GM06990 (cell line): ENCODE data around the gene PLN.
A peak's percentile ranks its signal among the peaks of the same experiment; 100 is the strongest.

Experiments
- DNase-seq: peaks from one replicate; pipeline ENCODE4 v3.0.0-alpha.2; 2011; ENCODE audit not compliant: insufficient read length; ENCODE audit errors: extremely low read depth
- H3K27me3 ChIP-seq: replicated peaks from 2 replicates; pipeline ENCODE4 v1.6.0; 2011; ENCODE audit warnings: low read length; ENCODE audit not compliant: control insufficient read depth, insufficient read depth
- H3K36me3 ChIP-seq: 2 replicates; pipeline ENCODE4 v1.5.1; 2011; ENCODE audit warnings: low read length; ENCODE audit not compliant: control insufficient read depth, insufficient read depth
- H3K4me3 ChIP-seq: replicated peaks from 2 replicates; pipeline ENCODE4 v1.5.1; 2011; ENCODE audit warnings: low read depth, mild to moderate bottlenecking, control low read depth, low read length
- TF ChIP-seq, protein P1 (sequence below): IDR thresholded peaks from 2 replicates; pipeline ENCODE4 v1.5.1; 2011; ENCODE audit warnings: low read length, control low read depth, mild to moderate bottlenecking, inconsistent platforms; ENCODE audit not compliant: insufficient read depth, poor library complexity, severe bottlenecking

PLN gene

DNA sequence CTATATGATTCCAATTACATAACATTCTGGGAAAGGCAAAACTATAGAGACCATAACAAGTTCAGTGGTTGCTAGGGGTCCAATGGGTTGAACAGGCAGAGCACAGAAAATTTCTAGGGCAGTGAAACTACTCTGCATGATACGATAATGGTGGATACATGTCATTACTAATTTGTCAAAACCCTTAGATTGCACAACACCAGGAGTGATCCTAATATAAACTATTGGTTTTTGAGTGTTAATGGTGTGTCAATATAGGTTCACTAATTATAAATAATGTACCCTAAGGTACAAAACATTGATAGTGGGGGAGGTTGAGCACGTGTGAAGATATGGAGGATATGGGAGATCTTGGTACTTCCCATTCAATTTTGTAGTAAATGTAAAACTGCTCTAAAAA is 42.4 kb upstream of the PLN start:
- TF ChIP-seq, protein P1, sequence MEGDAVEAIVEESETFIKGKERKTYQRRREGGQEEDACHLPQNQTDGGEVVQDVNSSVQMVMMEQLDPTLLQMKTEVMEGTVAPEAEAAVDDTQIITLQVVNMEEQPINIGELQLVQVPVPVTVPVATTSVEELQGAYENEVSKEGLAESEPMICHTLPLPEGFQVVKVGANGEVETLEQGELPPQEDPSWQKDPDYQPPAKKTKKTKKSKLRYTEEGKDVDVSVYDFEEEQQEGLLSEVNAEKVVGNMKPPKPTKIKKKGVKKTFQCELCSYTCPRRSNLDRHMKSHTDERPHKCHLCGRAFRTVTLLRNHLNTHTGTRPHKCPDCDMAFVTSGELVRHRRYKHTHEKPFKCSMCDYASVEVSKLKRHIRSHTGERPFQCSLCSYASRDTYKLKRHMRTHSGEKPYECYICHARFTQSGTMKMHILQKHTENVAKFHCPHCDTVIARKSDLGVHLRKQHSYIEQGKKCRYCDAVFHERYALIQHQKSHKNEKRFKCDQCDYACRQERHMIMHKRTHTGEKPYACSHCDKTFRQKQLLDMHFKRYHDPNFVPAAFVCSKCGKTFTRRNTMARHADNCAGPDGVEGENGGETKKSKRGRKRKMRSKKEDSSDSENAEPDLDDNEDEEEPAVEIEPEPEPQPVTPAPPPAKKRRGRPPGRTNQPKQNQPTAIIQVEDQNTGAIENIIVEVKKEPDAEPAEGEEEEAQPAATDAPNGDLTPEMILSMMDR, result no peak
- Histone ChIP-seq H3K36me3 (no peaks in the 10 kb centered on the region), H3K27me3 (no peaks in the 10 kb centered on the region), H3K4me3 (no peak overlapping the region)
- DNase-seq, result no peak

DNA sequence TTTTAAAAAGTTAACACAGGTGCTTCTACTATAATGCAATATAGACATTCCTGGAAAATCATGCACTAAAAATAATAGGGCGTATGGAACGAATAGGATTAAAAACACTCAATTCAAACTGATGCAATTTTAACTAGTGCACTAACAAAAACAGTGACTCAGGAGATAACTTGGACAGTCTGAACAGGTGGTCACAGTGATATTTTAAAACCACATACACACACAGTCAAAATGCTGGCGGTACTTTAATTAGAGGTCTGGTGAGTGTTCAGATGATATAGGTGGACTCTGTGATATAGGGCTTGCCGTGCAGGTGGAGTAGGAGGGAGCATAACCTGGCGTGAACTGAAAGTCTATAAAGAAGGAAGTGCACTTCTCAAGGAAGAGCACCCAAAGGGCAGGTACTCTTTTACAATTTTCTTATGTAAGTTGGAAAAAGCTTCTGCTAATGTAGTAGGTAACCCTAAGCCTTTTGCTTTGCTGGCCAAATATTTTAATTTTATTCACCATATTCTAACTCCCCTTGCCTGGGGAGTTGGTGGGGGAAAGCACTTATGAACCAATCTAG is 41.9 kb upstream of the PLN start:
- Histone ChIP-seq H3K4me3 (no peak overlapping the region), H3K27me3 (no peaks in the 10 kb centered on the region), H3K36me3 (no peaks in the 10 kb centered on the region)
- TF ChIP-seq, protein P1, result no peak
- no peak for DNase-seq

DNA sequence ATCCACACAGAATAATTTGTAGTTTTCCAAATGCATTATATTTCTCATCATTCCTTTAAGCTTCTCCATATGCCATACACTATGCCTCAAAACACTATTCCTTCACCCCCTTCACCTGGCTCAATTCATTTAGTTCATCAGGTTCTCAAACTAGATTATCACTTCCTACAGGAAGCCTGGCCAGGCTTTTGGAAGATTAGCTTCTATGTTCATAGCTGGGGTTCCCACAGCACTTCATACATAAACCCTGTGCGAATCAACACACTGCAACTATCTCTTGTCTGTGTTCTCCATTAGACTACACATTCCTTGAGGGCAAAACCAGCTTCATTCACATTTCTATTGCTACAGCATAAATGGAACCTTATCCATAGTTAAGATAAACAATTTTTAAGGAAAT is 40.5 kb upstream of the PLN start:
- no peak for DNase-seq
- no peak overlapping the region for H3K4me3 ChIP-seq
- H3K27me3 ChIP-seq, result no peaks in the 10 kb centered on the region
- no peaks in the 10 kb centered on the region for H3K36me3 ChIP-seq
- TF ChIP-seq, protein P1, result no peak

DNA sequence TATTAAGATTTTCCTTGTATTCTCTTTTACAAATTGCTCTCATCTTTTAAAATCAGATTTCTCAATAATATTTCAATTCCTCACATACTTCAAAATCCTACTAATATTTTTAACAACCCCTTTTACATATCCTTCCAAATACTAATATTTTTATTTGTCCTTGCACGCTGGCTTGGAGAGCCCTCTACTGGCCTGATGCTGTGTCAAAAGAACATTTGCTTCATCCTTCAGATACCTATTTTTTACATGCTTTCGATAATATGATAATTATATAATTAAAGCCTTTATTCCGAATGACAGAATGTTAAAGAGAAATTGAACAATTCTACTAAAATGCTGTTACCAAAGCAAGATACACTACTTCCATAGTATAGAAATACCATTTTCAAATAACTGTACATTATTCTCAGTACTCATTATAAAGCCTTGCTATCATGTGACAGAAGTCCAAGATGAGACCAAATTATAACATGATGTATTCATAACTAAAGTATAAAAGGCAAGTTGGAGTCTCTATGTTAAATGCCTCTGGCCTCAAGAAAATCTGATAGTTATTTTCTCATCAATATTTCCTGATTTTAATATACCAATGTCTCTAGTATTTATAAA is 39.0 kb upstream of the PLN start:
- no peaks in the 10 kb centered on the region for H3K36me3 ChIP-seq
- TF ChIP-seq, protein P1, result peak; percentile 66
- DNase-seq, result no peak
- no peaks in the 10 kb centered on the region for H3K27me3 ChIP-seq
- H3K4me3 ChIP-seq, result no peak overlapping the region

DNA sequence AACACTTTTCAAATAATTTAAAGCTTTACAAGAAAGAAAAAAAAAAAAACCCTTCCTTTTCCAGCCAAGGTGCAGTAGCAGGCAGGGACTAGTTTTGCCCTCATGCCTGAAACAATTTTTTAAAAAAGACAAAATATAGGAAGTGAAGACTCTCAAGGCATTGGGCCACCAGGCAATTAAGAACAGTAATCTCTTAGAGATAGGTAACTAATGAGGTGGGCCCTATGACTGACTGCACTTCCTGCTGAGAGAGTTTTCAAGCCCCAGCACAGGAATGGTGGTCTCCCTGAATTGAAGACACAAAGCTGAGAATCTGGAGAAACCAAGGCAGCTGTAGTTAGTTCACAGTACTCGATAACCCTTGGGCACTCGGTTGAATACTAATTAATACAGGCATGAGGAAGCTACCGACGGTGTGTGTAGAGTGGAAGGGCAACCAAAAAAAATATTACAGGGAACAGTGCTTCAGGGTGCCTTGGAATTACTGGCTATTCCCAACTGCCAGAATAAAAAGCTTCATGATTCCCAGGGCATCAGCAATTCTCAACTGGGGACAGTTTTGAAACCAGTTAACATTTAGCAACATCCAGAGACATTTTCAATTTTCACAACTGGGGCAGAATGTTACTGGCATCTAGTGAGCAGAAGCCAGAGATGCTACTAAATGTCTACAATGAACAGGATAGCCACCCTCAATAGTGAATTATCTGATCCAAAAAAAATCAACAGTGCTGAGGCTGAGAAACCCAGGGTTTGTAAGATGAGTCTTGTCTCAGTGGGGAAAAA is 36.0 kb upstream of the PLN start:
- TF ChIP-seq, protein P1, result no peak
- no peaks in the 10 kb centered on the region for H3K27me3 ChIP-seq
- DNase-seq, result no peak
- no peaks in the 10 kb centered on the region for H3K36me3 ChIP-seq
- no peak overlapping the region for H3K4me3 ChIP-seq
